ENCODE results near the gene TRIM2.
"Not testable (repeated sequence)": the region's sequence is repeated elsewhere in the genome, so short reads cannot be mapped to it uniquely, and the experiment has no call there.

The TRIM2 gene

DNA sequence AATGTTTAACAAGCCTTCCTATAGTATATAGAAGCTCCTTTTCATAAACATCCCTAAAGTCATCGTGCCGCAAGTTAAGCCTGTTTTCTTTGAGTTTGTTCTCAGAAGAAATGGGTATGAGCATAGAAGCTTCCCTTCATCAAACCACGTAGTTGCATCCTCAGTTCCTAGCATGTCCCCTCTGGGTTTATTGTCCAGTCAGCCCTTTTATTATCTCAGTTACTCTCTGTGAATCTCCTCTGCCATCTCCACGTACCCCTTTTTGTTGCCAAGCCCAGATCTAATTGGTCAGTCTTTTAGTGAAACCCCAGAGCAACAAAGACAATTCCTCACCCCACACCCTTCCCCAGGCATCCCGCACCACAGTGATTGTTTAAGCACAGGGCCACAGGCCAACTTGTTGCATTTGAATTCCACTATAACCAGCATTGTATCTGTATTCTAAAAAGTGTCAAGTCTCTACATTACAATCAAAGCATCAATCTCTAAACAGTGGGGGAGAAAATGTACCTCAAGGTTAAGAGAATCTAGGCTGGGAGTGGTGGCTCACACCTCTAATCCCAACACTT lies 12.4 kb upstream of the TRIM2 start:
- FAIRE-seq = no peak

GRCh38 chr4:153197301-153197700 lies 6.9 kb upstream of the TRIM2 start:
- no peak for FAIRE-seq

DNA sequence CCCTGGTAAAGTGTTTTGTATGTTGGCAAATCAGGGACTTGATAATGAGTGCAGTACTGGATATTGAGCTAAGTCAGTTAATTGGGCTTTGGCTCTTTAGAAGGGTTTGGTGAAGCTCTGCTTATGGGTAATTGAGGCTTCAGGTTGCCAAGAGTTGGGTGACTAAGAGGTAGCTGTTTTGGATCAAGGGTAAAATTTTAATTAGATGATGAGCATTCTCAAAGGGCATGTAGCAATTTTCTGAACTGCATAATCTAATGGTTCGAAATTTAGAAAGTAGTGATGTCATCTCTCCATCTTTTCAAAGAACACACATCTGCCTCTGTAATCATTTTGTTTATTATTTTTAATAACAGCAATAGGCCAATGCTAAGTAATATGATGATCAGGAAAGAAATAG lies 5.5 kb upstream of the TRIM2 start:
- no peak for FAIRE-seq

- FAIRE-seq = not testable (repeated sequence)
Measured at GRCh38 chr4:153203746-153204145, 497 bp upstream of the TRIM2 start.

- no peak for FAIRE-seq
Measured at GRCh38 chr4:153204728-153205648, 745 bp downstream of the TRIM2 start.

DNA sequence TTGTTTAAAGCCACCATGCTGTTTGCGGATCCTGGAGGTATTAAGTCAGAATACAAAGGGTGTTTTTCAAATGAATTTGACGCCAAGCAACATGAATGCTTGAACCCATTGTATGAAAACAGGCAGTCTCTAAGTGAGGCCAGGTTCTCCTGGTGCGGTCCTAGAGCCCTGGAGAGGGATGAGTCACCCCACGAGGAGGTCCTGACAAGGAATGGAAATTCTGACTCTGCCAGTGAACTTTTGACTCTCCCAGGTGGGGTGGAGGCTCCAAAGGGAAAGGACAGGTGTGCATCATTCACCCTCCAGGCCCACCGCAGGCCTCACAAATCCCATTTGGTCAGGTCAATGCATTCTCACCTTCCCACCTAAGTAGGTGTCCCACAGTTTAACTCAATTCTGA lies 1.5 kb downstream of the TRIM2 start:
- no peak for FAIRE-seq

GRCh38 chr4:153206534-153206933 lies 2.3 kb downstream of the TRIM2 start:
- FAIRE-seq = no peak

GRCh38 chr4:153207027-153207426 lies 2.8 kb downstream of the TRIM2 start:
- FAIRE-seq = no peak

- FAIRE-seq = peak; percentile 39
Measured at GRCh38 chr4:153207567-153207966, 3.3 kb downstream of the TRIM2 start.

DNA sequence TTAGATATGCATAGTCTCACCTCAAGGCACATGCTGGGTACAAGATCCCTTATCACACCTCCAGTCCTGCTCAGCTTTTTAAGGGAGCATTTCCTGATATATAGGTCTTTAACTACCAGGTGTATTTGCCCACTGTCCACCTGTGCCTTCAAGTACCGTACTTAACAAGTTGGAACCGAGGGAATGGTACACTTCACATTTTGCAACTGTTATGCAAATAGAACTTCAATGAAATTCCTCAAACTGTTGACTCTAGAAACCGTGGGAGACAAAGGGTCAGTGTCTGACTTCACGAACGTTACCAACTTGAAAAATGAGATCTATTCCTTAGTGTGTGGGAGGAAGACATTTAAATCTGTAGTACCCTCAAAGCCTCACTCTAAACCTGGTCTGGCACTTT lies 5.2 kb downstream of the TRIM2 start:
- FAIRE-seq = no peak

DNA sequence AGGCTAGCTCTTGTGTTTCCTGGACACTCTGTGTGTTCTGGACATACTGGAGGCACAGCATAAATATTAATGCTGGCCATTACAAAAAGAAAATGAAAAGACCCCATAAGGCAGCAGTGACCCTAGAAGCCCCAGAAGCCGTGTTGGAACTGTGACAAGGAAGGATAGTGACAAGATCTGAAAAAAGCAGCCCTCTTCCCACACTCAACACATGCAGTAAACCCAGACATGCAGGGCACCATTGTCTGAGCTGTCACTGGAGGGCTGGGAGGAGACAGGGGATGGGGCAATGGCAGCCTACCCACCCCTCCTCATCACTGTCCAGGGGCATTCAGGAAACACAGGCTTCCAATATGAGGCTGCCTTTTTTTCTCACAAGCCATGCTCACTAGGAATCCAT lies 6.5 kb downstream of the TRIM2 start:
- FAIRE-seq = no peak

- FAIRE-seq = no peak
Measured at GRCh38 chr4:153211986-153212728, 7.9 kb downstream of the TRIM2 start.

GRCh38 chr4:153212736-153213135 lies 8.5 kb downstream of the TRIM2 start:
- FAIRE-seq = no peak

GRCh38 chr4:153215921-153216320 lies 11.7 kb downstream of the TRIM2 start:
- FAIRE-seq = no peak

DNA sequence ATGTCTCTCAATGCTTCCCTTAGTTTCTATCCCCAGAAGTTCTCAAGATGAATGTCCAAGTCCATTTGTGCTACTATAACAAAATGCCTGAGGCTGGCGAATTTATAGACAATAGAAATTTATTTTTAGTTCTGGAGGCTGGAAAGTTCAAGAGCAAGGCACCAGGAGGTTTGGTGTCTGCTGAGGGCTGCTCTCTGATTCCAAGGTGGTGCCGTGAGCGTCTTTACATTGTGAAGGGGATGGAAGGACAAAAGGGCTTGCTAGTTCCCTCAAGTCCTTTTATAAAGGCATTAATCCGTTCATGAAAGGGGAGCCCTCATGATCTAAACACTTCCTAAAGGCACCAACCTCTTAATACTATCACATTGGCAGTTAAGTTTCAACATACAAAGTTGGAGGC lies 12.3 kb downstream of the TRIM2 start:
- no peak for FAIRE-seq

- FAIRE-seq = no peak
Measured at GRCh38 chr4:153217440-153217839, 13.2 kb downstream of the TRIM2 start.

GRCh38 chr4:153218961-153219360 lies 14.7 kb downstream of the TRIM2 start:
- no peak for FAIRE-seq

DNA sequence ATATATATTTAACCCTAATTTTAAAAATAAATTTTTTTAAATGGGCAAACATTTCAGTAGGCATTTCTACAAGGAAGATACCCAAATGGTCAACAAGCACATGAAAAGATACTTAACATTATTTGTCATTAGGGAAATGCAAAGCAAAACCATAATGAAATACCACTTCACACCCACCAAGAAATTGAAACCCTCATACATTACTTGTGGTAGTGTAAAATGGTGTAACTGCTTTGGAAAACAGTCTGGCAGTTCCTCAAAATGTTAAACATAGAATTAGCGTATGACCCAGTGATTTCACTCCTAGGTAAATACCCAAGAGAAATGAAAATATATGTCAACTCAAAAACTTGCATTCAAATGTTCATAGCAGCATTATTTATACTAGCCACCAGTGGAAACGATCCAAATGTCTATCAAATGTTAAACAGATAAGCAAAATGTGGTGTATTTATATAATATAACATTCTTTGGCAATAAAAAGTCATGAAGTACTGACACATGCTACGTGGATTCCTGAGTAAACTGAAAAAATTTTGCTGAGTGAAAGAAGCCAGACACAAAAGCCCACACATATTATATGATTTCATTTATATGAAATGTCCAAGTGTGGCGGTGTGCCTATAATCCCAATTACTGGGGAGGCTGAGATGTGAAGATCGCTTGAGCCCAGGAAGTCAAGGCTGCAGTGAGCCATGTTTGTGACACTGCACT lies 16.6 kb downstream of the TRIM2 start:
- FAIRE-seq = no peak

GRCh38 chr4:153221783-153222706 lies 17.8 kb downstream of the TRIM2 start:
- FAIRE-seq = no peak

GRCh38 chr4:153222707-153223426 lies 18.6 kb downstream of the TRIM2 start:
- no peak for FAIRE-seq

GRCh38 chr4:153223427-153223801 lies 19.2 kb downstream of the TRIM2 start:
- no peak for FAIRE-seq
